Esophagus squamous epithelium (tissue), 5 donors: Measurements from ENCODE around the gene TRPV6. TPM values are rescaled to one million over a fixed set of nuclear protein-coding genes. Genes with fewer than 3 reads are reported as not detected.

Experiments
- DNase-seq: peaks from one replicate; lab custom pipeline; 2025; lab: John Stamatoyannopoulos, UW
- H3K27ac ChIP-seq, 4 donors: fragments of 200-600 bp; sonication (generic); one replicate each; pipeline ENCODE4 v1.5.1; 2016 to 2019; ENCODE audit warnings: mild to moderate bottlenecking in 1 of 4
- H3K27me3 ChIP-seq, 4 donors: fragments of 200-600 bp; sonication (generic); 1 replicate in 3 of 4; 2 replicates in 1 of 4; pipeline versions ENCODE4 v1.5.1 to v1.6.0; 2017 to 2021; ENCODE audit warnings: antibody characterized with exemption in 1 of 4
- H3K36me3 ChIP-seq, 3 donors: fragments of 200-600 bp; sonication (generic); one replicate each; pipeline ENCODE4 v1.5.1; 2016 to 2019
- H3K4me1 ChIP-seq, 3 donors: fragments of 200-600 bp; sonication (generic); one replicate each; pipeline ENCODE4 v1.5.1; 2017 to 2019
- H3K4me3 ChIP-seq, 4 donors: fragments of 200-600 bp; sonication (generic); 1 replicate in 3 of 4; 2 replicates in 1 of 4; pipeline ENCODE4 v1.5.1; 2016 to 2019; ENCODE audit warnings: mild to moderate bottlenecking in 2 of 4, moderate library complexity in 1 of 4
- H3K9me3 ChIP-seq, 3 donors: fragments of 200-600 bp; sonication (generic); one replicate each; pipeline ENCODE4 v1.5.1; 2016 to 2019
- CTCF ChIP-seq, 6 experiments: fragments of 450-650 bp in 4 of 6; fragments of 200-600 bp in 2 of 6; sonication (generic) in 2 of 6; IDR thresholded peaks; one replicate each; pipeline ENCODE4 v1.5.1; 2016 to 2019; ENCODE audit warnings: antibody characterized with exemption in 6 of 6, mild to moderate bottlenecking in 4 of 6, moderate library complexity in 4 of 6
- POLR2A ChIP-seq, 4 donors: fragments of 450-650 bp; IDR thresholded peaks; one replicate each; pipeline ENCODE4 v1.6.1; 2017; ENCODE audit warnings: antibody characterized with exemption in 4 of 4, mild to moderate bottlenecking in 4 of 4, moderate library complexity in 3 of 4
- WGBS, 2 donors: methylation state at CpG; one replicate each; pipeline ENCODE4 v1.1.5; 2018; 5-methylcytosine and 5-hydroxymethylcytosine counted together
- intact Hi-C: fragments of 100-400 bp; cut with DNase I; formaldehyde crosslinking; loops from one replicate; pipeline ENCODE4 v1.15.0; 2022
- total RNA-seq, 4 donors: library from RNA; depleted of rRNA; stranded (reverse); fragments of >200 nt; gene quantifications; one replicate each; pipeline ENCODE4 v1.1.0, GENCODE V29; 2016
- donor health status: DM: yes; HTN: yes; CAD: no.

The TRPV6 gene
- total RNA-seq, 4 donors from 2014 or later, result 0.79 to 6.9 (median 4.5) TPM

- WGBS, 2 donors, result 57 to 62% methylated on average over 9 of the region's 9 CpGs
- no peak for DNase-seq
- no peak overlapping the region for H3K4me3 ChIP-seq
- intact Hi-C loops, result loop anchor here (5.0 kb wide), 1 partner anchor 81 kb away; the partner anchor contains the start of gene KEL
- no peak overlapping the region for H3K27ac ChIP-seq
- H3K9me3 ChIP-seq, result no peaks in the 10 kb centered on the region
- peaks cover 0 to 45% (median 8%) of the 10 kb centered on the region in 3 donors for H3K4me1 ChIP-seq
- no peaks in the 10 kb centered on the region for H3K36me3 ChIP-seq
- TF ChIP-seq CTCF (IDR thresholded peaks at IDR 0.05) (no peak), POLR2A (IDR thresholded peaks at IDR 0.05) (no peak)
- peaks cover 0 to 26% (median 0%) of the 10 kb centered on the region in 4 donors for H3K27me3 ChIP-seq
Measured at GRCh38 chr7:142881586-142882337, 3.8 kb downstream of the TRPV6 start.

GRCh38 chr7:142880876-142881505, 4.6 kb downstream of the TRPV6 start:
- intact Hi-C loops, result loop anchor here (5.0 kb wide), 1 partner anchor 81 kb away; the partner anchor contains the start of gene KEL
- Histone ChIP-seq H3K4me3 (no peak overlapping the region), H3K27ac (no peak overlapping the region), H3K27me3 (peaks cover 0 to 26% (median 0%) of the 10 kb centered on the region in 4 donors), H3K4me1 (peaks cover 0 to 38% (median 4%) of the 10 kb centered on the region in 3 donors), H3K36me3 (no peaks in the 10 kb centered on the region), H3K9me3 (no peaks in the 10 kb centered on the region)
- 29 to 31% methylated on average over 8 of the region's 8 CpGs for WGBS, 2 donors
- DNase-seq, result no peak
- TF ChIP-seq CTCF (IDR thresholded peaks at IDR 0.05), result peak; percentile 66 to 88 (median 84)
- TF ChIP-seq POLR2A (IDR thresholded peaks at IDR 0.05), result no peak

GRCh38 chr7:142879060-142879459, 6.5 kb downstream of the TRPV6 start:
- intact Hi-C loops, result loop anchor here (10.0 kb wide), 1 partner anchor 126 kb away; no protein-coding TSS in a partner anchor
- no peak for DNase-seq
- H3K36me3 ChIP-seq, result peaks cover 0 to 14% (median 0%) of the 10 kb centered on the region in 3 donors
- H3K4me3 ChIP-seq, result no peak overlapping the region
- no peaks in the 10 kb centered on the region for H3K9me3 ChIP-seq
- 73 to 91% methylated on average over 5 of the region's 5 CpGs for WGBS, 2 donors
- no peak overlapping the region for H3K27ac ChIP-seq
- no peak for TF ChIP-seq POLR2A (IDR thresholded peaks at IDR 0.05)
- TF ChIP-seq CTCF (IDR thresholded peaks at IDR 0.05), result no peak
- peaks cover 0 to 26% (median 0%) of the 10 kb centered on the region in 4 donors for H3K27me3 ChIP-seq
- peaks cover 0 to 18% (median 0%) of the 10 kb centered on the region in 3 donors for H3K4me1 ChIP-seq

- peaks cover 0 to 26% (median 0%) of the 10 kb centered on the region in 4 donors for H3K27me3 ChIP-seq
- DNase-seq, result no peak
- no peak overlapping the region for H3K4me3 ChIP-seq
- intact Hi-C loops, result loop anchor here (10.0 kb wide), 1 partner anchor 126 kb away; no protein-coding TSS in a partner anchor
- H3K36me3 ChIP-seq, result peaks cover 0 to 14% (median 0%) of the 10 kb centered on the region in 3 donors
- TF ChIP-seq CTCF (IDR thresholded peaks at IDR 0.05) (no peak), POLR2A (IDR thresholded peaks at IDR 0.05) (no peak)
- H3K4me1 ChIP-seq, result peaks cover 0 to 13% (median 0%) of the 10 kb centered on the region in 3 donors
- H3K27ac ChIP-seq, result no peak overlapping the region
- no peaks in the 10 kb centered on the region for H3K9me3 ChIP-seq
- 80 to 89% methylated on average over 1 to 3 of the region's 3 CpGs for WGBS, 2 donors
Measured at GRCh38 chr7:142878315-142878714, 7.2 kb downstream of the TRPV6 start.
